Measurements from ENCODE around the gene ZCCHC9.
"Not testable (repeated sequence)": the region's sequence is repeated elsewhere in the genome, so short reads cannot be mapped to it uniquely, and the experiment has no call there.

ZCCHC9 gene, protein sequence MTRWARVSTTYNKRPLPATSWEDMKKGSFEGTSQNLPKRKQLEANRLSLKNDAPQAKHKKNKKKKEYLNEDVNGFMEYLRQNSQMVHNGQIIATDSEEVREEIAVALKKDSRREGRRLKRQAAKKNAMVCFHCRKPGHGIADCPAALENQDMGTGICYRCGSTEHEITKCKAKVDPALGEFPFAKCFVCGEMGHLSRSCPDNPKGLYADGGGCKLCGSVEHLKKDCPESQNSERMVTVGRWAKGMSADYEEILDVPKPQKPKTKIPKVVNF

GRCh38 chr5:81301271-81302015 is at the start of gene ZCCHC9:
Gene ZCCHC9, plus strand, starts transcription at chr5:81301587. Its CDS starts 3,171 bp downstream, at chr5:81304758.
- Mint-ChIP-seq H3K36me3 (peaks cover 20% of the 10 kb centered on the region), H3K4me3 (peak within 1 kb of the TSS; percentile 89), H3K9me3 (no peaks in the 10 kb centered on the region), H3K27me3 (no peaks in the 10 kb centered on the region), H3K4me1 (peaks cover 23% of the 10 kb centered on the region), H3K27ac (peak within 1 kb of the TSS; percentile 90)
- ATAC-seq = peak; percentile 99

DNA sequence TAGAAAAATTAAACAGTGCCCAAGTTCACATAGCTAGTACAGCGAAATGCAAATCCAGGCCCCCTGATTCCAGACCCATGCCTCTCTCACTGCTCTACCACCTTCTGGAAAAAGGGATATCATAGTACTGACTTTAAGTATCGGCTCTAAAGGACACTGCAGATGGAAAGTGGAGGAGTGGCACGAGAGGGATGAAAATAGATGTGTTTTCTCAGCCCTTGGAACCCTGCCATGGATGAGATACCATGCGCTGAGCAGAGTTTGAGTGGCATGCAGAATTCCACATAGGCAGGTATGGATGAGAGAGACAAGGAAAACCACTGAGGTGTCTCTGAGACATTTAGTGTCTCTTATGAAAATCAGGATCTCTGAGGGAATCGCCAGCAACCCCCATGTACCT is 49.5 kb upstream of the ZCCHC9 start:
- no peak for ATAC-seq
- no peaks in the 10 kb centered on the region for H3K27me3 Mint-ChIP-seq
- H3K36me3 Mint-ChIP-seq = peaks cover 44% of the 10 kb centered on the region
- H3K4me3 Mint-ChIP-seq = no peak overlapping the region
- H3K9me3 Mint-ChIP-seq = peaks cover 4% of the 10 kb centered on the region
- no peaks in the 10 kb centered on the region for H3K4me1 Mint-ChIP-seq
- no peak overlapping the region for H3K27ac Mint-ChIP-seq

DNA sequence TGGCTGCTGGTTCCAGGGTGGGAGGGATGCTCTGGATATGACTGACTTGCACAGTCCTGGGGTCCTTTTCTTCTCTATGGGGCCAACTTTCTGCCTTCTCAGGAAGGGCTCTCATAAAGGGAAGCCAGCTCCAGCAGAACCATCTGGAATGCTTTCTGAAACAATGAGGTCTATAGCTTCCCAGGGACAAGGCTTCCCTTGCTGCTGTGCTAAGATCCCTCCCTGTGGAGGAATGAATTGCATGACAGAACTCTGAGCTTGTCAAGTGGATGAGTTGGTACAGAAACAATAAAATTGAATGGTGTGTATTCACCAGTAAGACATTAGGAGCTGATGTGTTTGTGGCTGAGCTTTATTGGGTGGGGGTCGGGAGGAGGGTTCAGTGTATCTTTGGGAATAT is 48.5 kb upstream of the ZCCHC9 start:
- peaks cover 52% of the 10 kb centered on the region for H3K36me3 Mint-ChIP-seq

GRCh38 chr5:81253875-81254274 is 47.5 kb upstream of the ZCCHC9 start:
- Mint-ChIP-seq H3K36me3 (peaks cover 52% of the 10 kb centered on the region), H3K27me3 (no peaks in the 10 kb centered on the region), H3K27ac (no peak overlapping the region), H3K9me3 (peaks cover 4% of the 10 kb centered on the region), H3K4me3 (no peak overlapping the region), H3K4me1 (peaks cover 6% of the 10 kb centered on the region)
- ATAC-seq = no peak

More for the DNA sequence above, 48.5 kb upstream of the ZCCHC9 start:
- Mint-ChIP-seq H3K4me1 (no peaks in the 10 kb centered on the region), H3K9me3 (peaks cover 4% of the 10 kb centered on the region), H3K27ac (no peak overlapping the region), H3K4me3 (no peak overlapping the region), H3K27me3 (no peaks in the 10 kb centered on the region)
- no peak for ATAC-seq

GRCh38 chr5:81254886-81255559 is 46.4 kb upstream of the ZCCHC9 start:
- Mint-ChIP-seq H3K27me3 (no peaks in the 10 kb centered on the region), H3K4me3 (no peak overlapping the region), H3K36me3 (peaks cover 54% of the 10 kb centered on the region), H3K9me3 (peaks cover 5% of the 10 kb centered on the region), H3K27ac (no peak overlapping the region), H3K4me1 (peaks cover 6% of the 10 kb centered on the region)
- no peak for ATAC-seq

GRCh38 chr5:81256766-81257165 is 44.6 kb upstream of the ZCCHC9 start:
- H3K9me3 Mint-ChIP-seq = peaks cover 10% of the 10 kb centered on the region
- H3K4me3 Mint-ChIP-seq = no peak overlapping the region
- H3K27me3 Mint-ChIP-seq = no peaks in the 10 kb centered on the region
- H3K36me3 Mint-ChIP-seq = peaks cover 57% of the 10 kb centered on the region
- no peak for ATAC-seq
- H3K4me1 Mint-ChIP-seq = peaks cover 12% of the 10 kb centered on the region
- H3K27ac Mint-ChIP-seq = no peak overlapping the region

GRCh38 chr5:81262796-81263195 is 38.6 kb upstream of the ZCCHC9 start:
- not testable (repeated sequence) for H3K4me3 Mint-ChIP-seq, H3K27ac Mint-ChIP-seq, ATAC-seq, H3K27me3 Mint-ChIP-seq
- Mint-ChIP-seq H3K36me3 (peaks cover 58% of the 10 kb centered on the region), H3K4me1 (peaks cover 12% of the 10 kb centered on the region), H3K9me3 (peaks cover 12% of the 10 kb centered on the region)

- Mint-ChIP-seq H3K4me3 (no peak overlapping the region), H3K27ac (no peak overlapping the region), H3K4me1 (peaks cover 18% of the 10 kb centered on the region), H3K27me3 (no peaks in the 10 kb centered on the region), H3K9me3 (peaks cover 7% of the 10 kb centered on the region), H3K36me3 (peaks cover 61% of the 10 kb centered on the region)
- ATAC-seq = no peak
Observed at GRCh38 chr5:81265101-81265500, 36.3 kb upstream of the ZCCHC9 start.

DNA sequence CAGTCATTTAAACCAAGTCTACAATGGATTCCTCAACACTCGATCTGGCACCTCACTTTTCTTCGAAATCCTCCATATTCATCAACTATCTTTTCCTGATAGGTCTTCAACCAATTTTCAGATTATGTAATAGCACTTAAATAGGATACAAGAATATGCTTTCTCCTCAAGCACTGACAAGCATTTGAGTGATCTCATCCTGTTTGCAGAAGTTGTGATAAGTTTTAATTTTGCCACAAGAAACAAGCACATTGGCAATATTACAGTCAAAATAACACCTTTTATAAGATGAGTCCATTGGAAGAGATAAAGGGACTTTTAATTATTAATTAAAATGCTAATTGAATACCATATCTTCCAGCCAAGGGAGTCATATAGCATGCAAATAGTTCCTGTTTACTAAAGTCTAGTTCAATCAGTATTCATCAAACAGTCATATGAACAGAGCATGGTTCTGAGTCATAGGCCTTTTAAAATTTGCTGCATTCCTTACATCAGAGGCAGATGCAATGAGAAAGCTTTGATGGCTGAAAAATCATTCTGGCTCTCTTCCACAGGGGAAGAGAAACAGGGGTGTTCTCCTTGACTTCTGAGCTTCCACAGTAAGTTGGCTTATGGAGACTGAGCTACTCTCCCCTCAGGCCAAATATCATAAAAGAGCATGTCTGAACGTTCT is 32.7 kb upstream of the ZCCHC9 start:
- Mint-ChIP-seq H3K27me3 (no peaks in the 10 kb centered on the region), H3K27ac (no peak overlapping the region), H3K4me3 (no peak overlapping the region), H3K4me1 (peaks cover 34% of the 10 kb centered on the region), H3K9me3 (peaks cover 23% of the 10 kb centered on the region), H3K36me3 (peaks cover 63% of the 10 kb centered on the region)
- ATAC-seq = no peak

- no peak for ATAC-seq
- no peak overlapping the region for H3K4me3 Mint-ChIP-seq
- H3K27ac Mint-ChIP-seq = no peak overlapping the region
- H3K9me3 Mint-ChIP-seq = peaks cover 30% of the 10 kb centered on the region
- H3K4me1 Mint-ChIP-seq = peaks cover 46% of the 10 kb centered on the region
- no peaks in the 10 kb centered on the region for H3K27me3 Mint-ChIP-seq
- H3K36me3 Mint-ChIP-seq = peaks cover 67% of the 10 kb centered on the region
Observed at GRCh38 chr5:81269751-81270393, 31.5 kb upstream of the ZCCHC9 start.

DNA sequence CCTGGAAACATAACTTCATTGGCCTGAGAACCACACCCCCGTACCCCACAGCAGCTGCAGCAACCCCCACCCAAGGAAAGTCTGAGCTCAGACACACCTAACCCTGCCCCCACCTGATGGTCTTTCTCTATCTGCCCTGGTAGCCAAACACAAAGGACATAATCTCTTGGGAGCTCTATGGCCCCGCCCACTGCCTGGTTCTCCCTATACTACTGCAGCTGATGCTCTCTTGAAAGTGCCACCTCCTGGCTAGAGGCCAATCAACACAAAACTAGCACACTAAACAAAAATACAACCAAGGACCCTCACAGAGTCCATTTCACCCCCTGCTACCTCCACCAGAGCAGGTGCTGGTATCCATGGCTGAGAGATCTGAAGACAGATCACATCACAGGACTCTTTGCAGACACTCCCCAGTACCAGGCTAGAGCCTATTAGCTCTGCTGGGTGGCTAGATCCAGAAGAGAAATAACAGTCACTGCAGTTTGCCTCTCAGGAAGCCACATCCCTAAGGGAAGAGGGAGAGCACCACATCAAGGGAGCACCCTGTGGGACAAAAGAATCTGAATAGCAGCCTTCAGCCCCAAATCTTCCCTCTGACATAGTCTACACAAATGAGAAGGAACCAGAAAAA is 30.9 kb upstream of the ZCCHC9 start:
- not testable (repeated sequence) for H3K4me3 Mint-ChIP-seq, H3K27me3 Mint-ChIP-seq, ATAC-seq, H3K27ac Mint-ChIP-seq
- peaks cover 73% of the 10 kb centered on the region for H3K36me3 Mint-ChIP-seq
- H3K9me3 Mint-ChIP-seq = peaks cover 34% of the 10 kb centered on the region
- H3K4me1 Mint-ChIP-seq = peaks cover 49% of the 10 kb centered on the region

DNA sequence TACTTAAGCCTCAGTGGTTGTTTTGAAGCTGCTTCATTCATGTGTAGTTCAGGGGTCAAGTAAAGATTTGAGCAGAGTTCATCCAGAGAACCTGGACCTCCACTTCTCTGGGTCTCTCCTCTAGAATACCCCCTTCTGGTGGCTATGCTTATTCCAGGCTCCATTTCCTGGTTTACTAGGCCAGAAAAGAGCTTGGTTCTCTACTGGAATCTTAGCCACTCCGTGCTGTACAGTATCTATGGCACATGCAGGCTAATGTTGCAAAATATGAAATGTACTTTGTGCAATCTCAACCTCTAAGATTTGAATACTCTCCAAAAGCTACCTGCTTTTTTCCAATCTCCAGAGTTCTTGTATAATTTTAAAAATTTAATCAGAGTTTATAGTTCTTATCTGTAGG is 17.4 kb upstream of the ZCCHC9 start:
- H3K36me3 Mint-ChIP-seq = peaks cover 43% of the 10 kb centered on the region
- no peak overlapping the region for H3K27ac Mint-ChIP-seq
- no peak for ATAC-seq
- H3K4me3 Mint-ChIP-seq = no peak overlapping the region
- H3K9me3 Mint-ChIP-seq = no peaks in the 10 kb centered on the region
- H3K27me3 Mint-ChIP-seq = no peaks in the 10 kb centered on the region
- H3K4me1 Mint-ChIP-seq = peaks cover 40% of the 10 kb centered on the region

- no peaks in the 10 kb centered on the region for H3K27me3 Mint-ChIP-seq
Observed at GRCh38 chr5:81286059-81286617, 15.2 kb upstream of the ZCCHC9 start.

DNA sequence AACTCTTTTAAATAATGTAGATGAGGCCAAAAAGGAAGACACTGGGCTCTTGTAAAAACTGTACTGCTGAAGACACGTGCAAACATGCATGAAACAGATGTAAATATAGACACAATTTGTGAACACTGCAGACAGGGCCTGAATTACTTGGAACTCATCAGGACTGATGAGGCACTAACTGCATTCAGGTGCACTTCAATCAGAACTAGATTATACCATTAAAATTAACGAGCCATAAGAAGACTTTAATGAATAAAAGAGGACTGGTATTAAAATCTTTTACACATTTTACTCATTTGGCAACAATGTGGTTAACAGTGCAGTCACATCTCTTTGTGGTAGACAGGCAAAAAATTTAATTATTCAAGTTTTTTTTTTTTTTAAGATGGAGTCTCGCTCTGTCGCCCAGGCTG is 13.4 kb upstream of the ZCCHC9 start:
- Mint-ChIP-seq H3K9me3 (peaks cover 20% of the 10 kb centered on the region), H3K27ac (no peak overlapping the region), H3K4me1 (peaks cover 57% of the 10 kb centered on the region), H3K36me3 (peaks cover 63% of the 10 kb centered on the region), H3K27me3 (no peaks in the 10 kb centered on the region), H3K4me3 (no peak overlapping the region)
- no peak for ATAC-seq

More at GRCh38 chr5:81286059-81286617, 15.2 kb upstream of the ZCCHC9 start:
- no peak for ATAC-seq
- Mint-ChIP-seq H3K4me1 (peaks cover 50% of the 10 kb centered on the region), H3K36me3 (peaks cover 48% of the 10 kb centered on the region), H3K27ac (no peak overlapping the region), H3K4me3 (no peak overlapping the region), H3K9me3 (peaks cover 7% of the 10 kb centered on the region)

Measured in stimulated activated memory B cell treated with anti-CD40 and anti-IgM and Interleukin-4, amounts not matched to agents 10 μg/mL and 1 μg/mL and 100 μg/mL, for 72 hours (primary cell).